Breast epithelium (tissue), 4 donors: ENCODE measurements around the gene U2AF2. TPM values are rescaled to one million over a fixed set of nuclear protein-coding genes. Genes with fewer than 3 reads are reported as not detected.

ENCODE experiments used
- DNase-seq, 2 donors: peaks; one replicate each; pipeline ENCODE4 v3.0.0-alpha.2; 2019; ENCODE audit warnings: low spot score in 2 of 2
- H3K27ac ChIP-seq, 2 donors: fragments of 200-600 bp; sonication (generic) in 1 of 2; one replicate each; pipeline ENCODE4 v1.5.1; 2016 to 2019; ENCODE audit warnings: mild to moderate bottlenecking in 1 of 2
- H3K27me3 ChIP-seq, 2 donors: fragments of 200-600 bp; sonication (generic) in 1 of 2; one replicate each; pipeline versions ENCODE4 v1.5.1 to v1.6.0; 2017 to 2019; ENCODE audit warnings: control low read depth in 1 of 2, mild to moderate bottlenecking in 1 of 2
- H3K36me3 ChIP-seq: fragments of 200-600 bp; one replicate; pipeline ENCODE4 v1.5.1; 2019
- H3K4me1 ChIP-seq, 2 donors: fragments of 200-600 bp; sonication (generic); one replicate each; pipeline ENCODE4 v1.5.1; 2016 to 2019; ENCODE audit warnings: control low read depth in 1 of 2
- H3K4me3 ChIP-seq, 3 donors: fragments of 200-600 bp; sonication (generic); 1 replicate in 2 of 3; 2 replicates in 1 of 3; pipeline ENCODE4 v1.5.1; 2016 to 2019; ENCODE audit warnings: mild to moderate bottlenecking in 3 of 3, moderate library complexity in 2 of 3
- H3K9me3 ChIP-seq, 2 donors: fragments of 200-600 bp; sonication (generic) in 1 of 2; one replicate each; pipeline ENCODE4 v1.5.1; 2016 to 2019; ENCODE audit warnings: control low read depth in 1 of 2
- POLR2A ChIP-seq: fragments of 450-650 bp; IDR thresholded peaks from one replicate; pipeline ENCODE4 v1.6.1; 2016; ENCODE audit warnings: antibody characterized with exemption, mild to moderate bottlenecking, moderate library complexity
- POLR2AphosphoS5 ChIP-seq, 3 donors: sonication (generic); formaldehyde crosslinking; IDR thresholded peaks; one replicate each; pipeline ENCODE4 v1.6.1; 2017; ENCODE audit warnings: antibody characterized with exemption in 3 of 3
- intact Hi-C: fragments of 100-400 bp; cut with DNase I; formaldehyde crosslinking; loops from one replicate; pipeline ENCODE4 v1.15.1; 2023; ENCODE audit warnings: low total_unique reads
- total RNA-seq, 3 donors: library from RNA; depleted of rRNA; stranded (reverse); fragments of >200 nt; gene quantifications; one replicate each; pipeline ENCODE4 v1.1.0, GENCODE V29; 2016
- TF ChIP-seq, protein P1 (sequence below), 3 donors: fragments of 450-650 bp; IDR thresholded peaks; one replicate each; pipeline ENCODE4 v1.5.1; 2016 to 2017; ENCODE audit warnings: antibody characterized with exemption in 3 of 3, mild to moderate bottlenecking in 3 of 3, moderate library complexity in 3 of 3

Gene U2AF2
- total RNA-seq, 3 donors from 2014 or later = 82.5 to 93.4 (median 85.3) TPM

DNA sequence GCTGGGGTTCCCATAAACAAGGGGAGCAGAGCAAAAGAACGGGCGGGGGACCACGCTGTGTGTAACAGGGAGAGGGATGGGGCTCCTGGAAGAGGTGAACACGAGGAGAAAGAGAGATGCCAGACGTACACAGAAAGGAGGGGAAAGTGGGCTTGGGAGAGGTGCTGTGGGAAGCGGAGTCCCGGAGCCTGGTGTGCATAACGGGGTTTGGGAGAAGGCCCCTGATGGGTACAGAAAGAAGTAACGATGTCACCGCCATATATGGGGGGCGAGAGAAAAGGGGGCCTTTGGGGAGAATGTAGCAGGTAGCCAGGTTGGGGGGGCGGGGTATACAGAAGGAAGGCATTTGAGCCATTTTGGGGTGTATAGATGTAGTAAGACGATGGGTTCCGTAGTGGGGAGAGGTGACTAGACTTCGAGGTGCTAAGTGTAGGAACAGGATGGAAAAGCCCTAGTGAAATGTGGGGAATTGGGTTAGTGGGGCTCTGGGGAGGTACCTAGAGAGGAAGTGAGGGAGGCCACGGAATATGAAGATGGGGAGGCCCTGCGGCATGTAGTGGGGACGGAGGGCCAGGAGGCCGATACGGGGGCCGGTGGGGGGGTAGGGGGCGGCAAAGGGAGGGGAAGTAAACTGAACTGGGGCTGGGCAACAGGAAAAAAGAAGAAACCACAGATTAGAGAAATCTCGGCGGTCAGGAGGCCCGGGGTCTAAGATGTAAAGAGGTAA lies 13.2 kb upstream of the U2AF2 start:
- no peak for DNase-seq
- H3K27ac ChIP-seq = peak overlapping the region; percentile 94 to 98
- intact Hi-C loops = no loop called here
- H3K27me3 ChIP-seq = no peaks in the 10 kb centered on the region
- H3K4me3 ChIP-seq = peak overlapping the region; percentile 90 to 99 (median 93)
- no peaks in the 10 kb centered on the region for H3K36me3 ChIP-seq
- TF ChIP-seq, protein P1, sequence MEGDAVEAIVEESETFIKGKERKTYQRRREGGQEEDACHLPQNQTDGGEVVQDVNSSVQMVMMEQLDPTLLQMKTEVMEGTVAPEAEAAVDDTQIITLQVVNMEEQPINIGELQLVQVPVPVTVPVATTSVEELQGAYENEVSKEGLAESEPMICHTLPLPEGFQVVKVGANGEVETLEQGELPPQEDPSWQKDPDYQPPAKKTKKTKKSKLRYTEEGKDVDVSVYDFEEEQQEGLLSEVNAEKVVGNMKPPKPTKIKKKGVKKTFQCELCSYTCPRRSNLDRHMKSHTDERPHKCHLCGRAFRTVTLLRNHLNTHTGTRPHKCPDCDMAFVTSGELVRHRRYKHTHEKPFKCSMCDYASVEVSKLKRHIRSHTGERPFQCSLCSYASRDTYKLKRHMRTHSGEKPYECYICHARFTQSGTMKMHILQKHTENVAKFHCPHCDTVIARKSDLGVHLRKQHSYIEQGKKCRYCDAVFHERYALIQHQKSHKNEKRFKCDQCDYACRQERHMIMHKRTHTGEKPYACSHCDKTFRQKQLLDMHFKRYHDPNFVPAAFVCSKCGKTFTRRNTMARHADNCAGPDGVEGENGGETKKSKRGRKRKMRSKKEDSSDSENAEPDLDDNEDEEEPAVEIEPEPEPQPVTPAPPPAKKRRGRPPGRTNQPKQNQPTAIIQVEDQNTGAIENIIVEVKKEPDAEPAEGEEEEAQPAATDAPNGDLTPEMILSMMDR (IDR thresholded peaks at IDR 0.05) = no peak
- TF ChIP-seq POLR2A (no peak), POLR2AphosphoS5 (IDR thresholded peaks at IDR 0.05) (no peak)
- H3K9me3 ChIP-seq = no peaks in the 10 kb centered on the region
- H3K4me1 ChIP-seq = peaks cover 11 to 13% of the 10 kb centered on the region in 2 donors

GRCh38 chr19:55642153-55643002 lies 12.5 kb upstream of the U2AF2 start:
- H3K27ac ChIP-seq = peak overlapping the region; percentile 94 to 98
- no peaks in the 10 kb centered on the region for H3K27me3 ChIP-seq
- H3K4me3 ChIP-seq = peak overlapping the region; percentile 90 to 99 (median 93)
- TF ChIP-seq POLR2A (no peak), POLR2AphosphoS5 (IDR thresholded peaks at IDR 0.05) (no peak)
- TF ChIP-seq, protein P1 (IDR thresholded peaks at IDR 0.05) = no peak
- intact Hi-C loops = no loop called here
- no peaks in the 10 kb centered on the region for H3K9me3 ChIP-seq
- H3K4me1 ChIP-seq = peaks cover 11 to 13% of the 10 kb centered on the region in 2 donors
- DNase-seq = no peak
- H3K36me3 ChIP-seq = no peaks in the 10 kb centered on the region

DNA sequence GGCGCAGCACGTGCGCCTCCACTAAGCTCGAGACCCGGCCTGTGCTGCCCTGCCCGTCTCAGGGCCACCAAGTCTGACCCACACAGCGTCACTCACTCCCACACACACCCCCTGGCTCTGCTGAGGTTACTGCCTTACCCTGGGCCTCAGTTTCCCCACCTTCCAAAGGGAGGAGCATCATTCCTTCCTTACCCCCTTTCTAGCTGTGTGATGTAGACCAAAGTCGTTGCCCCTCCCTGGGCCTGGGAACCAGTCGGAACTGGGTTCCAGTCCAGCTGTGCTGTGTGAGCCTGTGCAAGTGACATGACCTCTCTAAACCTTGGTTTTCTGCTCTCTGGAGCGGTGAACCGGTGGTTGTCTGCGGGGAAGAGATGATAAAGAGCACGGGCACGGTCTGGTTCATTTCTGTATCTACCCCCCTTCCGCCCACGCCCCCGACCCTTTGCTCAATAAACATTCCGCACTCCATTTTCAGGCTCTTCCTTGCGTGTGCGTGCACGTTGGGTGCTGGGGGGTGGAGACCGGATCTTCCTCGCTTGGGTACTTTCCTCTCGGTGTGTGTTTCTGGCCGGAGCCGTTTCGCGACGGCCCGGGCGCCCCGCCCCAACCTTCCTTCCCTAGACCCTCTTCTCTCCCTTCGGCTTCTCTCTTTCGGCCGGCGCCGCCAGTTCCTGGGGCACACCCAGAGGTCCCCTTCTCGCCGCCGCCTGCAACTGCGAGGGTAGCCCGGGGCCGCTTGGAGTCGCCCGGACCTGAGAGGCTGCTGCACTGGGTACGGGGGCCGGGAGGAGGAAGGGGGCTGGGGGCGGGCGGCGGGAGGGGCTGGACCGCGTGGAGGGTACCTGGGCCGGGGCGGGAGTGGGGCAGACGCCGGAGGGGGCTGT lies 11.6 kb upstream of the U2AF2 start, which contains the start of gene ZNF581:
Gene ZNF581, plus strand, starts transcription at position 647 of the 884 bp plus-strand sequence. CDS start 923 bp downstream, outside the sequence.
- Histone ChIP-seq H3K4me1 (peaks cover 11 to 13% of the 10 kb centered on the region in 2 donors), H3K27me3 (no peaks in the 10 kb centered on the region), H3K36me3 (no peaks in the 10 kb centered on the region), H3K27ac (peak within 1 kb of the TSS; percentile 94 to 98), H3K9me3 (no peaks in the 10 kb centered on the region), H3K4me3 (peak within 1 kb of the TSS; percentile 90 to 99 (median 93))
- intact Hi-C loops = no loop called here
- peak in 1 of 2 donors; percentile 72 for DNase-seq
- peak; percentile 11 to 62 (median 50) for TF ChIP-seq POLR2AphosphoS5 (IDR thresholded peaks at IDR 0.05)
- TF ChIP-seq, protein P1 (IDR thresholded peaks at IDR 0.05) = no peak

- Histone ChIP-seq H3K27me3 (no peaks in the 10 kb centered on the region), H3K9me3 (no peaks in the 10 kb centered on the region), H3K27ac (peak overlapping the region; percentile 94 to 98), H3K36me3 (no peaks in the 10 kb centered on the region), H3K4me3 (peak overlapping the region; percentile 90 to 99 (median 93)), H3K4me1 (peaks cover 11 to 13% of the 10 kb centered on the region in 2 donors)
- TF ChIP-seq, protein P1 (IDR thresholded peaks at IDR 0.05) = no peak
- TF ChIP-seq POLR2A = no peak
- TF ChIP-seq POLR2AphosphoS5 (IDR thresholded peaks at IDR 0.05) = no peak
- intact Hi-C loops = no loop called here
- DNase-seq = no peak
These were observed 11.0 kb upstream of the U2AF2 start for GRCh38 chr19:55643887-55644176.
